Osteocyte (in vitro differentiated cells): Measurements from ENCODE around the gene SERPINB6. TPM values are rescaled to one million over a fixed set of nuclear protein-coding genes. Genes with fewer than 3 reads are reported as not detected.
"Not testable (repeated sequence)": the region's sequence is repeated elsewhere in the genome, so short reads cannot be mapped to it uniquely, and the experiment has no call there.

ENCODE experiments used
- DNase-seq: peaks from one replicate; pipeline ENCODE4 v3.0.0; 2021; ENCODE audit warnings: mixed read lengths; ENCODE audit not compliant: unreplicated experiment; ENCODE audit errors: extremely low spot score
- H3K27ac Mint-ChIP-seq: one replicate; pipeline ENCODE4 v1.8.0; 2021; ENCODE audit warnings: mild to moderate bottlenecking, mixed read lengths; ENCODE audit not compliant: unreplicated experiment
- H3K27me3 Mint-ChIP-seq: one replicate; pipeline ENCODE4 v1.8.0; 2021; ENCODE audit warnings: mixed read lengths; ENCODE audit not compliant: unreplicated experiment
- H3K36me3 Mint-ChIP-seq: one replicate; pipeline ENCODE4 v1.8.0; 2021; ENCODE audit warnings: mixed read lengths; ENCODE audit not compliant: unreplicated experiment
- H3K4me1 Mint-ChIP-seq: one replicate; pipeline ENCODE4 v1.8.0; 2021; ENCODE audit warnings: mixed read lengths; ENCODE audit not compliant: unreplicated experiment
- H3K4me3 Mint-ChIP-seq: one replicate; pipeline ENCODE4 v1.8.0; 2021; ENCODE audit warnings: mild to moderate bottlenecking, moderate library complexity, mixed read lengths; ENCODE audit not compliant: unreplicated experiment
- H3K9me3 Mint-ChIP-seq: one replicate; pipeline ENCODE4 v1.8.0; 2021; ENCODE audit warnings: mixed read lengths; ENCODE audit not compliant: unreplicated experiment
- CTCF ChIP-seq: fragments of 200-600 bp; sonication (generic); IDR thresholded peaks from 2 replicates; pipeline ENCODE4 v1.5.0; 2021; ENCODE audit warnings: antibody characterized with exemption, mild to moderate bottlenecking, moderate library complexity
- total RNA-seq: library from RNA; stranded (reverse); gene quantifications from 2 replicates; pipeline ENCODE4 v1.2.1, GENCODE V29; 2021

Gene SERPINB6
- total RNA-seq, 1 donor from 2014 or later, result 93.1 TPM

GRCh38 chr6:2945153-2945452 lies 26.3 kb downstream of the SERPINB6 start:
- TF ChIP-seq CTCF, result no peak
- no peaks in the 10 kb centered on the region for H3K27me3 Mint-ChIP-seq
- no peak overlapping the region for H3K27ac Mint-ChIP-seq
- no peak overlapping the region for H3K4me3 Mint-ChIP-seq
- DNase-seq, result peak; percentile 77
- peaks cover 24% of the 10 kb centered on the region for H3K36me3 Mint-ChIP-seq
- H3K4me1 Mint-ChIP-seq, result no peaks in the 10 kb centered on the region
- no peaks in the 10 kb centered on the region for H3K9me3 Mint-ChIP-seq

- no peaks in the 10 kb centered on the region for H3K4me1 Mint-ChIP-seq
- no peak overlapping the region for H3K27ac Mint-ChIP-seq
- no peaks in the 10 kb centered on the region for H3K27me3 Mint-ChIP-seq
- peaks cover 20% of the 10 kb centered on the region for H3K36me3 Mint-ChIP-seq
- H3K4me3 Mint-ChIP-seq, result no peak overlapping the region
- no peak for TF ChIP-seq CTCF
- H3K9me3 Mint-ChIP-seq, result no peaks in the 10 kb centered on the region
- DNase-seq, result no peak
Observed at GRCh38 chr6:2944405-2945152, 26.8 kb downstream of the SERPINB6 start.

GRCh38 chr6:2943564-2943955 lies 27.8 kb downstream of the SERPINB6 start:
- DNase-seq, result peak; percentile 46
- Mint-ChIP-seq H3K9me3 (no peaks in the 10 kb centered on the region), H3K36me3 (peaks cover 11% of the 10 kb centered on the region), H3K27ac (no peak overlapping the region), H3K4me1 (no peaks in the 10 kb centered on the region), H3K27me3 (no peaks in the 10 kb centered on the region), H3K4me3 (no peak overlapping the region)
- TF ChIP-seq CTCF, result no peak

- H3K27me3 Mint-ChIP-seq, result no peaks in the 10 kb centered on the region
- H3K4me3 Mint-ChIP-seq, result no peak overlapping the region
- TF ChIP-seq CTCF, result no peak
- no peaks in the 10 kb centered on the region for H3K9me3 Mint-ChIP-seq
- H3K27ac Mint-ChIP-seq, result no peak overlapping the region
- H3K4me1 Mint-ChIP-seq, result no peaks in the 10 kb centered on the region
- H3K36me3 Mint-ChIP-seq, result peaks cover 5% of the 10 kb centered on the region
- DNase-seq, result no peak
Observed at GRCh38 chr6:2942914-2943563, 28.3 kb downstream of the SERPINB6 start.

- H3K27ac Mint-ChIP-seq, H3K36me3 Mint-ChIP-seq, H3K4me3 Mint-ChIP-seq, H3K9me3 Mint-ChIP-seq, H3K27me3 Mint-ChIP-seq, H3K4me1 Mint-ChIP-seq: not testable (repeated sequence)
- DNase-seq, result peak; percentile 46
Observed at GRCh38 chr6:2942116-2942515, 29.3 kb downstream of the SERPINB6 start.
